Measurements from ENCODE around the gene CRACR2A.

CRACR2A gene, protein sequence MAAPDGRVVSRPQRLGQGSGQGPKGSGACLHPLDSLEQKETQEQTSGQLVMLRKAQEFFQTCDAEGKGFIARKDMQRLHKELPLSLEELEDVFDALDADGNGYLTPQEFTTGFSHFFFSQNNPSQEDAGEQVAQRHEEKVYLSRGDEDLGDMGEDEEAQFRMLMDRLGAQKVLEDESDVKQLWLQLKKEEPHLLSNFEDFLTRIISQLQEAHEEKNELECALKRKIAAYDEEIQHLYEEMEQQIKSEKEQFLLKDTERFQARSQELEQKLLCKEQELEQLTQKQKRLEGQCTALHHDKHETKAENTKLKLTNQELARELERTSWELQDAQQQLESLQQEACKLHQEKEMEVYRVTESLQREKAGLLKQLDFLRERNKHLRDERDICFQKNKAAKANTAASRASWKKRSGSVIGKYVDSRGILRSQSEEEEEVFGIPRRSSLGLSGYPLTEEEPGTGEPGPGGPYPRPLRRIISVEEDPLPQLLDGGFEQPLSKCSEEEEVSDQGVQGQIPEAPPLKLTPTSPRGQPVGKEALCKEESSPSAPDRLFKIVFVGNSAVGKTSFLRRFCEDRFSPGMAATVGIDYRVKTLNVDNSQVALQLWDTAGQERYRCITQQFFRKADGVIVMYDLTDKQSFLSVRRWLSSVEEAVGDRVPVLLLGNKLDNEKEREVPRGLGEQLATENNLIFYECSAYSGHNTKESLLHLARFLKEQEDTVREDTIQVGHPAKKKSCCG

DNA sequence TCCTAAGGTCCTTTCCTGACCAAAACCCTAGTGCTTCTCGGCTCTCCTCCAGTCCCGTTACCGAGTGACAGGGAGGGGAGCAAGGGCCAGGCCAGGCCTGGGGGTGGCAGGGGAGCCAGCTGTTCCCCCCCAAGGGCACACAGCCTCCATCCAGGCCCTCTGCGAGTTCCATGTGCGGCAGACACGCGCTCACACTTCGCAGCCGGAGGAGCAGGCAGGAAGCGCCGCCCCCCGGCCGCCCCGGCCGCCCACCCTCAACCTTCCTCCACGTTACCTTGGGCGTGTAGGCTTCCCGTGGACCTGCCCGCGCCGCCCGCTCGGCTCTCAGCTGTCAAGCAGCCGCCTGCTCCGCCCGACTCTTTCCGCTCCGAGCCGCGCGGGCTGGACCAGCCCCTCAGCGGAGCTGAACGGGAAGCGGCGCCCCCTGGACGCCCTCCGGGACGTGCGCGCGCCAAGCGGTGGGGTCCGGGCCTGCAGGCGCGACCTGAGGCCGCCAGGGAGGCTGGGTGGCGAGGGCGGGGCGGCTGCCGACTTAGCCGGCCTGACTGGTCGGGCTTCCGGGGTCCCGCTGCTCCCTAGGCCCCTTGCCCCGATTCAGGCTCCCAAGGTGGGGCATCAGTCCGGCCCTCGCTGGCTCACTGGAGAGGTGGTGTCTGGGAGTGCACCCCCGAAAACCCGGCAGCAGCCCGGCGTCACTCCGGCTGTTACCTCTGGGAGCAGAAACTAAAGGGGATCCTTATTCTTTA is at the start of gene CRACR2A:
Gene CRACR2A, minus strand, starts transcription at position 369 of the 746 bp plus-strand sequence. CDS start 56,110 bp downstream, outside the sequence.
- H3K4me3 ChIP-seq (ENCODE audit: low read length): peak within 1 kb of the TSS; percentile 79

DNA sequence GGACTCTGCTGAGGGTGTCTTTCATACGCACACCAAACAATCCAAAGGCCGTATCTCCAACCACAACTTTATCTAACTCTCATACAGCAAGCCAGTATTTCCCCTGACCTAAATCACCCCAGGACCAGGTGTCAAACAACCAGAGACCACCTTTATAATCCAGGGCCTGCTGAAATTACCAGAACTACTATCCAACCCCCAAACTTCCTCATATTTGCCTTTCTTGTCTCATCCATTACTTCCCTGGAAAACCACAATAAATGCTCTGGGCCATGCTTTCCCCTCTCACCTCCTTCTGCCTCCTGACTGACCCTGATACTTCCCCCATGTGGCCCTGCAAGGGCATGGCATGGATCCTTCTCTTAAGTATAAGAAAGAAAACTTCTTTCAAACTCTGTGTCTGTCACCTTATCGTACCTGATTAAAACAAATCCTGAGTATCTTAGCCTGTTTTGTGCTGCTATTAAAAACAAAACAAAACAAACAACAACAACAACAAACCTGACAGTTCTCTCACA is 44.7 kb upstream of the CRACR2A start:
- Histone ChIP-seq H3K9me3 (ENCODE audit: control insufficient read depth, low read length) (no peaks in the 10 kb centered on the region), H3K4me3 (ENCODE audit: low read length) (no peak overlapping the region), H3K36me3 (ENCODE audit: control insufficient read depth, insufficient read depth, low read length, severe bottlenecking) (no peaks in the 10 kb centered on the region), H3K27me3 (replicated peaks; ENCODE audit: control insufficient read depth, insufficient read depth, low read length) (no peaks in the 10 kb centered on the region), H3K9ac (ENCODE audit: low read length) (no peak overlapping the region), H3K4me1 (ENCODE audit: control insufficient read depth, insufficient read depth, low read length) (peaks cover 3% of the 10 kb centered on the region)
- DNase-seq (ENCODE audit: low read depth): no peak

More for the DNA sequence above, at the start of gene CRACR2A:
- DNase-seq (ENCODE audit: low read depth): peak; percentile 45
- no peaks in the 10 kb centered on the region for H3K36me3 ChIP-seq (ENCODE audit: control insufficient read depth, insufficient read depth, low read length, severe bottlenecking)
- peak within 1 kb of the TSS; percentile 85 for H3K9ac ChIP-seq (ENCODE audit: low read length)
- H3K9me3 ChIP-seq (ENCODE audit: control insufficient read depth, low read length): no peaks in the 10 kb centered on the region
- peaks cover 19% of the 10 kb centered on the region for H3K4me1 ChIP-seq (ENCODE audit: control insufficient read depth, insufficient read depth, low read length)
- H3K27me3 ChIP-seq (replicated peaks; ENCODE audit: control insufficient read depth, insufficient read depth, low read length): no peaks in the 10 kb centered on the region

DNA sequence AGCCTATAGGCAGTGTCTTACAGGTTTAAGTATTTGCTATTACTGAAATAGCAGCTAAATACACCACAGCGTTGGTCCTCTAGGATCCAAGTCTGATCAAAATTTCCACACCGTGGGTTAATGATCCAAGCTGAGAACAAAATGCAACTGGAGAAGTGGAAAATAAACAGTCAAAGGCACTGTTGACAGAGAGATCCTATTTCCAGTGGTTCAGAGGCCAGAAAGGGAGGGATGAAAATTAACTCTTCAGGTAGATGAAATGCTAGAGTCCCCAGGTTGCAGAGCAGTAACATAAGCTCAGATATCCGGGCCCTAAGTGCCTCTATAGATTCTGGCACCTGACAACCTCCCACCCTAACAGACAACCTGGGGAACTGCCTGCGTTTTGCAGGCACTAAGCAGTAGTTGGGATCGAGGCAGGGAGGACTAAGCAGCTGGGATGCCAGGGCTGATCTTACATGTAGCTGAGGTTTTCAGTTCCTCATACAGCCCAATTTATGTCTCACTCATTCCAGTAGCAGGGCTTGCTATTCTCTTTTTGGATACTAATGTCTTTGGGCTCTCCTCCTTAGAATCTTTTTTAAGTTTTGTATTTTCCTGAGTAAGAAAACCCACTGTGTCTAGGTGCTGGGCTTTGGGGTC is 42.7 kb upstream of the CRACR2A start:
- DNase-seq (ENCODE audit: low read depth): no peak
- no peaks in the 10 kb centered on the region for H3K36me3 ChIP-seq (ENCODE audit: control insufficient read depth, insufficient read depth, low read length, severe bottlenecking)
- no peak overlapping the region for H3K4me3 ChIP-seq (ENCODE audit: low read length)
- H3K27me3 ChIP-seq (replicated peaks; ENCODE audit: control insufficient read depth, insufficient read depth, low read length): no peaks in the 10 kb centered on the region
- H3K4me1 ChIP-seq (ENCODE audit: control insufficient read depth, insufficient read depth, low read length): no peaks in the 10 kb centered on the region
- H3K9me3 ChIP-seq (ENCODE audit: control insufficient read depth, low read length): no peaks in the 10 kb centered on the region
- no peak overlapping the region for H3K9ac ChIP-seq (ENCODE audit: low read length)

DNA sequence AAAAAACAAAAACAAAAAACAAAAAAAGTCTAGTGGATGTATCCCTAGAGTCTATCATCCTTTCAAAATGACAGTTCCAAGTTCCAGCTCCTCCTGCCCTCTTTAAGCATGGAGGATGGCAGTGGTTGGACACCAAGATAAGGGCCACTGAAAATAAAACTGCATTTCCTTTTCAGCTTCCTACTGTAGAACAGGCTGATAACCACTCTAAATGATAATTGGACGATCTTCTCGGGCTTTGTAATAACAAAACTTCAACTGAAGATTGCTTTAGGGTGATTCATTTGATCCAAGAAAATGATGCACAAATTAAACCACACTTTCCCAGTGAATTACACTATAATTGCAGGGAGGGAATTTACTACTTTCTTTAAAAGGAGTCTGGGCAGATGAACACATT is 42.2 kb upstream of the CRACR2A start:
- Histone ChIP-seq H3K9me3 (ENCODE audit: control insufficient read depth, low read length) (no peaks in the 10 kb centered on the region), H3K4me1 (ENCODE audit: control insufficient read depth, insufficient read depth, low read length) (no peaks in the 10 kb centered on the region), H3K36me3 (ENCODE audit: control insufficient read depth, insufficient read depth, low read length, severe bottlenecking) (no peaks in the 10 kb centered on the region), H3K27me3 (replicated peaks; ENCODE audit: control insufficient read depth, insufficient read depth, low read length) (no peaks in the 10 kb centered on the region), H3K4me3 (ENCODE audit: low read length) (no peak overlapping the region), H3K9ac (ENCODE audit: low read length) (no peak overlapping the region)
- DNase-seq (ENCODE audit: low read depth): no peak

DNA sequence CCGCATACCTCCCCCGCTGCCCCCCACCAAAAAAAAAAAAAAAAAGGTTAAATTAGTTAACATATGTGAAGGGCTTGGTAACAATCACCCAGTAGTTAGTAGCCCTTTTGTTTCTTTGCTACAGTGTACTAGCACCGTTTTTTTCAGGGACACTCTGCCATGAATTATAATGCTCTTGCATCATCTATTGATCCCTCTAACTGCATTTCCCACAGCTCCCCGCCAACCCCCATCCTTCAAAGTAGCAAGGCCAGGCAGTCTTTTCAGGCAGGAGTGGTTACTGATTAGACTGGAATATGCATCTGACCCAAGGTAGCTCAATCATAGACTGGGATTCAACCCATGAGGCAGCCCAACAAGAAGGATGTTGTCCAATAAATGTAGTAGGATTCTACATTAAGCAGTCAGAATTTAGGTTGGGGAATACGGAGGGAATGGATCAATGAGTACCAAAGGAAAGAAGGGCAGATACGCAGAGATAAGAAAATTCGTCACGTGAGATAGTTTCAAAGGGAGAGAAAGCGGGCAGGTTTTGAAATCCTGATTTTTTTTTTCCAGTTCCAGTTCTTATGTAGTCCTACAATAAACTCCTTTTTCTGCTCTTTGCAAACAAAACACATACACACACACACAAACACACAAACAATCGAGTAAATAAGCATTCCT is 39.8 kb upstream of the CRACR2A start:
- Histone ChIP-seq H3K36me3 (ENCODE audit: control insufficient read depth, insufficient read depth, low read length, severe bottlenecking) (no peaks in the 10 kb centered on the region), H3K4me3 (ENCODE audit: low read length) (no peak overlapping the region), H3K27me3 (replicated peaks; ENCODE audit: control insufficient read depth, insufficient read depth, low read length) (no peaks in the 10 kb centered on the region), H3K4me1 (ENCODE audit: control insufficient read depth, insufficient read depth, low read length) (no peaks in the 10 kb centered on the region), H3K9me3 (ENCODE audit: control insufficient read depth, low read length) (peaks cover 7% of the 10 kb centered on the region), H3K9ac (ENCODE audit: low read length) (no peak overlapping the region)
- no peak for DNase-seq (ENCODE audit: low read depth)

DNA sequence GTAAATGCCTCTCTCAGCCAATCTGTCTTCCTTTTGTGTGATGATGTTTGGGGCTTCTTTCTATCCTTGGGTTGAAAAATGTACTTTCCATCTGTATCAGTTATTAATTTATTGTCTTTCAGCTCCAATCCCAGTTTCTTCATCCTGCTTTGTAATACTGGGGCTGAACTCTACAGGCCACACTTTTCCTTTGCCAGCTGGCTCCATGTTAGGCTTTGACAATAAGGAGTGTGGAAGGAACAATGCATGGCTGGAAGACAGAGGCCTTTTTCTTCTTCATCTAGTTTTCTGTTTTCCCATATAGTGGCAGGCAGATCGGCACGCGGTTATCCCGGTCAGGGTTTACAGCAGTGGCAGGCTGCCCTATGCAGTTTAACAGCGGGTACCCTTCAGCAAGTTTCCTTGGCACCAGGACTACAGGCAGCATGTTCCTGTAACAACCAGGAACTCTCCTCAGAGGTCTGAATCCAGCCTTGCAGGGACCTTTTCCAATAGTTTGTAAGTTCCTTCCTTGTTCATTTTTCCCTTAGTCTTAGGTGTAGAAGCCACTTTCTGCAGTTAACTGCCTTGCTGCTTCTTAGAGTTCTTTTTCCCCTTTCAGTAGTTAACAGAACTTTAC is 38.5 kb upstream of the CRACR2A start:
- no peaks in the 10 kb centered on the region for H3K27me3 ChIP-seq (replicated peaks; ENCODE audit: control insufficient read depth, insufficient read depth, low read length)

DNA sequence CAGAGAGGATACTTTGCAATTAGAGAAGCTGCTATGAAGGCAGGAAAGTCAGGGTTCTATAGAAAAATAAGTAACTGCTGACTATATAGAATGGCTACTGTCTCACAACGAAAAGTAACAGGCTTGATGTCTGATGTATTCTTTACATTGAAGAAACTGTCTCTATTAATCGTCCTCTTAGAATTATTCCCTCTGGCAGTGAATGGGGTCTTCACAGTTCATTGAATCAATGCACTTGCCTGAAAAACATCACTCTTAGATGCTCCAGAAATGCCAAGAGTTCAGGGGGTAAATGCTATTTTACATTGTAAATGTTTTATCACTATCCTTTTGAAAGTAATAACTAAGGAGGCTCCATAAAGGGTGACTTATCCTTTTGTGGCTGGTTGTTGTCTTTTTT is 37.7 kb upstream of the CRACR2A start:
- Histone ChIP-seq H3K9ac (ENCODE audit: low read length) (no peak overlapping the region), H3K4me1 (ENCODE audit: control insufficient read depth, insufficient read depth, low read length) (no peaks in the 10 kb centered on the region), H3K36me3 (ENCODE audit: control insufficient read depth, insufficient read depth, low read length, severe bottlenecking) (no peaks in the 10 kb centered on the region), H3K27me3 (replicated peaks; ENCODE audit: control insufficient read depth, insufficient read depth, low read length) (no peaks in the 10 kb centered on the region), H3K9me3 (ENCODE audit: control insufficient read depth, low read length) (peaks cover 7% of the 10 kb centered on the region), H3K4me3 (ENCODE audit: low read length) (no peak overlapping the region)
- no peak for DNase-seq (ENCODE audit: low read depth)

More for the DNA sequence above, 38.5 kb upstream of the CRACR2A start:
- H3K36me3 ChIP-seq (ENCODE audit: control insufficient read depth, insufficient read depth, low read length, severe bottlenecking): no peaks in the 10 kb centered on the region
- H3K4me3 ChIP-seq (ENCODE audit: low read length): no peak overlapping the region
- H3K4me1 ChIP-seq (ENCODE audit: control insufficient read depth, insufficient read depth, low read length): no peaks in the 10 kb centered on the region
- no peak overlapping the region for H3K9ac ChIP-seq (ENCODE audit: low read length)
- no peak for DNase-seq (ENCODE audit: low read depth)
- H3K9me3 ChIP-seq (ENCODE audit: control insufficient read depth, low read length): peaks cover 7% of the 10 kb centered on the region

DNA sequence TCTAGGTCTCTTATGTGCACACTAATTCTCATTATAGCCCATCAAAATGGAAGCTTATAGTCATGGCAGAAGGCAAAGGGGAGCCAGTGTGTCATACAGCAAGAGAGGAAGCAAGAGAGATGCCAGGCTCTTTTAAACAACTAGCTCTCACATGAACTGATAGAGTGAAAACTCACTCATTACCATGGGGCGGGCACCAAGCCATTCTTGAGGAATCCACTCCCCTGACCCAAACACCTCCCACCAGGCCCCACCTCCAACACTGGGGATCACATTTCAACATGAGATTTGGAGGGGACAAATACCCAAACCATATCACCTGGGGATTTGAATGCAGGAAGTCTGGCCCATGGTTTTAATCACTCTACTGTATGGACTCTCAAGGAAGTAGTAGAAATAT is 36.9 kb upstream of the CRACR2A start:
- no peak overlapping the region for H3K9ac ChIP-seq (ENCODE audit: low read length)
- peaks cover 7% of the 10 kb centered on the region for H3K9me3 ChIP-seq (ENCODE audit: control insufficient read depth, low read length)
- DNase-seq (ENCODE audit: low read depth): no peak
- H3K4me1 ChIP-seq (ENCODE audit: control insufficient read depth, insufficient read depth, low read length): no peaks in the 10 kb centered on the region
- no peaks in the 10 kb centered on the region for H3K36me3 ChIP-seq (ENCODE audit: control insufficient read depth, insufficient read depth, low read length, severe bottlenecking)
- H3K4me3 ChIP-seq (ENCODE audit: low read length): no peak overlapping the region
- H3K27me3 ChIP-seq (replicated peaks; ENCODE audit: control insufficient read depth, insufficient read depth, low read length): no peaks in the 10 kb centered on the region

DNA sequence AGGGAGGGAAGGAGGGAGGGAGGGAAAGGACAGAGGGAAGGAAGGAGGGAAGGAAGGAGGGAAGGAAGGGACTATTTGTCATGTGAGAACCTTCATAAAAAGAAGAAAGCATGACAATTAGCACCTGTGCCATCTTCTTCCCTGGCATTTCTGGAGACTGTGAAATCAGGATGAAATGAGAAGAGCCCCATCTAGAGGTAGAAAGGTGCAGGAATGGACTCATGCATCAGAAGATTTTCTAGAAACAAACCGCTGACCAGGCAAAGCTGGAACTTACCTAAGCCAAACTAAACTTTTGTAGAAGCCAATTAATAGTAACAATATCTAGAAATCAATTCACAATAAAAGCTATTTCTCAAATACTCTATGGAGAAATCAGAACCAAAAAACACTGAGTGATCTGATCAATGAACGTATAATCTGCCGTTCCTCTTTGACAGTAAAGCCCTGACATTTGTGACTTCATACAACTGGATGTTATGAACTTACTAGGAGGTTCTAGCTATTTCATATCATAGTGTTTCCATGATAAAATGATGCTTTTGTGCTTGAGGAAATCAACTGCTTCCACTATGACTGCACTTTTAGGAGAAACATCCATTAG is 24.4 kb upstream of the CRACR2A start:
- no peaks in the 10 kb centered on the region for H3K36me3 ChIP-seq (ENCODE audit: control insufficient read depth, insufficient read depth, low read length, severe bottlenecking)
- no peaks in the 10 kb centered on the region for H3K4me1 ChIP-seq (ENCODE audit: control insufficient read depth, insufficient read depth, low read length)
- H3K4me3 ChIP-seq (ENCODE audit: low read length): no peak overlapping the region
- H3K27me3 ChIP-seq (replicated peaks; ENCODE audit: control insufficient read depth, insufficient read depth, low read length): no peaks in the 10 kb centered on the region
- no peak overlapping the region for H3K9ac ChIP-seq (ENCODE audit: low read length)
- H3K9me3 ChIP-seq (ENCODE audit: control insufficient read depth, low read length): no peaks in the 10 kb centered on the region
- peak; percentile 78 for DNase-seq (ENCODE audit: low read depth)

Data from adipocyte (in vitro differentiated cells).